Neural cell (in vitro differentiated cells): Measurements from ENCODE around the gene CAPN7.

Experiments used
- CTCF ChIP-seq: fragments of 450-650 bp; IDR thresholded peaks from 2 replicates; pipeline ENCODE4 v1.5.1; 2014; ENCODE audit warnings: antibody characterized with exemption, mild to moderate bottlenecking, moderate library complexity; ENCODE audit not compliant: poor library complexity, severe bottlenecking
- EP300 ChIP-seq: fragments of 450-650 bp; conservative IDR thresholded peaks from 2 replicates; pipeline ENCODE4 v1.6.1; 2014; ENCODE audit warnings: antibody characterized with exemption, mild to moderate bottlenecking, moderate library complexity; ENCODE audit not compliant: poor library complexity, severe bottlenecking

- TF ChIP-seq CTCF (no peak), EP300 (no peak)
Observed at GRCh38 chr3:15217011-15217671, 11.1 kb downstream of the CAPN7 start.
